IMR-90 (cell line): Measurements from ENCODE around the gene F10.

Experiments used
- POLR2A ChIP-seq: IDR thresholded peaks from 2 replicates; pipeline ENCODE4 v1.6.1; 2012; ENCODE audit warnings: mild to moderate bottlenecking, low read depth, low read length
- TF ChIP-seq, protein P1 (sequence below): conservative IDR thresholded peaks from 2 replicates; pipeline ENCODE4 v1.5.1; 2012; ENCODE audit warnings: mild to moderate bottlenecking, low read depth, low read length, improper control_type of control experiment
- TF ChIP-seq, protein P2 (sequence below): fragments of 150-350 bp; IDR thresholded peaks from 2 replicates; pipeline ENCODE4 v1.6.1; 2017; ENCODE audit warnings: mild to moderate bottlenecking, antibody characterized with exemption, low read length, low read depth

DNA sequence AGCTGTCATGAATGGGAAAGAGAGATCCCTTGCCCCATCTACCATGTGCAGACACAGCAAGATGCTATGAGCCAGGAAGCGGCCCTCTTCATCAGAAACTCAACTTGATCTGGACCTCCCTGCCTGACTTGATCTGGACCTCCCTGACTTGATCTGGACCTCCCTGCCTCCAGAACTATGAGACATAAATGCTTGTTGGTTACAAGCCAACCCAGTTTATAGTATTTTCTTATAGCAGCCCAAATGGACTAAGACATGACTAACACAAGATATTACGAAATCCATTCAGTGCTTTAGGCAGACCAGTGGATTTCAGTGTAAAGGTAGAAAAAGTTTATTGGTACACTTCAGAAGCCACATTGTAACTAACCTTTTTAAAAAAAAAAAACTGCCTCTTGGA, 70.3 kb downstream of the F10 start:
- no peak for TF ChIP-seq POLR2A
- TF ChIP-seq, protein P1, sequence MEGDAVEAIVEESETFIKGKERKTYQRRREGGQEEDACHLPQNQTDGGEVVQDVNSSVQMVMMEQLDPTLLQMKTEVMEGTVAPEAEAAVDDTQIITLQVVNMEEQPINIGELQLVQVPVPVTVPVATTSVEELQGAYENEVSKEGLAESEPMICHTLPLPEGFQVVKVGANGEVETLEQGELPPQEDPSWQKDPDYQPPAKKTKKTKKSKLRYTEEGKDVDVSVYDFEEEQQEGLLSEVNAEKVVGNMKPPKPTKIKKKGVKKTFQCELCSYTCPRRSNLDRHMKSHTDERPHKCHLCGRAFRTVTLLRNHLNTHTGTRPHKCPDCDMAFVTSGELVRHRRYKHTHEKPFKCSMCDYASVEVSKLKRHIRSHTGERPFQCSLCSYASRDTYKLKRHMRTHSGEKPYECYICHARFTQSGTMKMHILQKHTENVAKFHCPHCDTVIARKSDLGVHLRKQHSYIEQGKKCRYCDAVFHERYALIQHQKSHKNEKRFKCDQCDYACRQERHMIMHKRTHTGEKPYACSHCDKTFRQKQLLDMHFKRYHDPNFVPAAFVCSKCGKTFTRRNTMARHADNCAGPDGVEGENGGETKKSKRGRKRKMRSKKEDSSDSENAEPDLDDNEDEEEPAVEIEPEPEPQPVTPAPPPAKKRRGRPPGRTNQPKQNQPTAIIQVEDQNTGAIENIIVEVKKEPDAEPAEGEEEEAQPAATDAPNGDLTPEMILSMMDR: no peak
- TF ChIP-seq, protein P2, sequence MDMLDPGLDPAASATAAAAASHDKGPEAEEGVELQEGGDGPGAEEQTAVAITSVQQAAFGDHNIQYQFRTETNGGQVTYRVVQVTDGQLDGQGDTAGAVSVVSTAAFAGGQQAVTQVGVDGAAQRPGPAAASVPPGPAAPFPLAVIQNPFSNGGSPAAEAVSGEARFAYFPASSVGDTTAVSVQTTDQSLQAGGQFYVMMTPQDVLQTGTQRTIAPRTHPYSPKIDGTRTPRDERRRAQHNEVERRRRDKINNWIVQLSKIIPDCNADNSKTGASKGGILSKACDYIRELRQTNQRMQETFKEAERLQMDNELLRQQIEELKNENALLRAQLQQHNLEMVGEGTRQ: no peak
